Neuronal stem cell (in vitro differentiated cells): ENCODE results near the gene CCDC85B.

ENCODE experiments used
- DNase-seq: peaks from one replicate; pipeline ENCODE4 v3.0.0-alpha.2; 2013; ENCODE audit warnings: low spot score
- H2AFZ ChIP-seq: one replicate; pipeline ENCODE4 v1.6.1; 2013; ENCODE audit warnings: mild to moderate bottlenecking, low read length, inconsistent platforms
- H2AK5ac ChIP-seq: 2 replicates; pipeline ENCODE4 v1.6.1; 2013; ENCODE audit warnings: low read depth, mild to moderate bottlenecking, inconsistent platforms, low read length, moderate library complexity, mixed read lengths
- H2BK120ac ChIP-seq: 2 replicates; pipeline ENCODE4 v1.6.1; 2013; ENCODE audit warnings: low read depth, mild to moderate bottlenecking, inconsistent platforms, low read length, moderate library complexity, mixed read lengths
- H2BK12ac ChIP-seq: one replicate; pipeline ENCODE4 v1.6.1; 2013; ENCODE audit warnings: low read length, inconsistent platforms
- H2BK15ac ChIP-seq: 2 replicates; pipeline ENCODE4 v1.6.1; 2013; ENCODE audit warnings: mild to moderate bottlenecking, low read length, inconsistent platforms, mixed read lengths
- H2BK5ac ChIP-seq: one replicate; pipeline ENCODE4 v1.6.1; 2013; ENCODE audit warnings: inconsistent platforms, mild to moderate bottlenecking, low read length, moderate library complexity
- H3K14ac ChIP-seq: one replicate; pipeline ENCODE4 v1.6.1; 2013; ENCODE audit warnings: low read length, inconsistent platforms
- H3K18ac ChIP-seq: 2 replicates; pipeline ENCODE4 v1.6.1; 2013; ENCODE audit warnings: low read length, inconsistent platforms
- H3K23ac ChIP-seq: 2 replicates; pipeline ENCODE4 v1.6.1; 2013; ENCODE audit warnings: low read depth, mild to moderate bottlenecking, mixed read lengths, low read length, inconsistent platforms; ENCODE audit not compliant: poor library complexity
- H3K27ac ChIP-seq: replicated peaks from 3 replicates; pipeline ENCODE4 v1.5.1; 2013; ENCODE audit warnings: low read length, inconsistent platforms
- H3K27me3 ChIP-seq, 3 experiments: 2 replicates each; pipeline ENCODE4 v1.6.1; 2013; ENCODE audit warnings: low read length in 3 of 3, mild to moderate bottlenecking in 2 of 3, inconsistent platforms in 1 of 3, low read depth in 1 of 3, mixed read lengths in 1 of 3, moderate library complexity in 1 of 3; ENCODE audit not compliant: control insufficient read depth in 3 of 3, insufficient read depth in 3 of 3
- H3K36me3 ChIP-seq, 2 donors: replicated peaks in 1 of 2; 2 replicates each; pipeline ENCODE4 v1.6.1; 2013; ENCODE audit warnings: low read length in 2 of 2; ENCODE audit not compliant: control insufficient read depth in 2 of 2, insufficient read depth in 2 of 2
- H3K4ac ChIP-seq: 2 replicates; pipeline ENCODE4 v1.6.1; 2013; ENCODE audit warnings: inconsistent platforms, mild to moderate bottlenecking, low read length, moderate library complexity
- H3K4me1 ChIP-seq, 2 donors: 1 replicate in 1 of 2; 2 replicates in 1 of 2; pipeline ENCODE4 v1.6.1; 2013; ENCODE audit warnings: low read length in 2 of 2, low read depth in 1 of 2; ENCODE audit not compliant: control insufficient read depth in 2 of 2, insufficient read depth in 1 of 2
- H3K4me2 ChIP-seq: one replicate; pipeline ENCODE4 v1.6.1; 2013; ENCODE audit warnings: mild to moderate bottlenecking, low read length, inconsistent platforms; ENCODE audit not compliant: insufficient read depth, poor library complexity, severe bottlenecking
- H3K4me3 ChIP-seq, 2 donors: 2 replicates each; pipeline ENCODE4 v1.5.1; 2013; ENCODE audit warnings: low read length in 2 of 2, mild to moderate bottlenecking in 2 of 2, inconsistent platforms in 1 of 2, moderate library complexity in 1 of 2
- H3K79me1 ChIP-seq: one replicate; pipeline ENCODE4 v1.6.1; 2013; ENCODE audit warnings: low read depth, mild to moderate bottlenecking, inconsistent platforms, low read length, moderate library complexity
- H3K9ac ChIP-seq: one replicate; pipeline ENCODE4 v1.6.1; 2013; ENCODE audit warnings: mild to moderate bottlenecking, low read depth, low read length, inconsistent platforms; ENCODE audit not compliant: poor library complexity
- H3K9me3 ChIP-seq, 2 donors: replicated peaks in 1 of 2; 2 replicates each; pipeline versions ENCODE3 to v1.6.1; 2013; ENCODE audit warnings: low read length in 2 of 2, mild to moderate bottlenecking in 2 of 2, inconsistent platforms in 1 of 2, low read depth in 1 of 2, mixed read lengths in 1 of 2, moderate library complexity in 1 of 2; ENCODE audit not compliant: control insufficient read depth in 2 of 2, insufficient read depth in 1 of 2
- H4K8ac ChIP-seq: one replicate; pipeline ENCODE4 v1.6.1; 2013; ENCODE audit warnings: low read depth, mild to moderate bottlenecking, inconsistent platforms, low read length, moderate library complexity
- H4K91ac ChIP-seq: one replicate; pipeline ENCODE4 v1.6.1; 2013; ENCODE audit warnings: low read length, low read depth, mild to moderate bottlenecking, inconsistent platforms; ENCODE audit not compliant: poor library complexity
- WGBS, 2 donors: extraction: QIAGEN DNeasy Blood & Tissue Kit; methylation state at CpG; one replicate each; pipeline ENCODE4 v1.1.7; 2013; ENCODE audit warnings: missing lambda C conversion rate in 2 of 2, mixed read lengths in 1 of 2; ENCODE audit not compliant: insufficient read length in 2 of 2, insufficient replicate concordance in 1 of 2; ENCODE audit errors: extremely low coverage in 2 of 2; 5-methylcytosine and 5-hydroxymethylcytosine counted together

CCDC85B gene

GRCh38 chr11:65903715-65904114 lies 13.2 kb downstream of the CCDC85B start:
- no peak overlapping the region for H2BK15ac ChIP-seq
- no peak overlapping the region for H3K4me3 ChIP-seq
- no peaks in the 10 kb centered on the region for H3K36me3 ChIP-seq
- H2AFZ ChIP-seq, result no peak overlapping the region
- no peak for DNase-seq
- H3K4me1 ChIP-seq, result peaks cover 11 to 12% of the 10 kb centered on the region in 2 donors
- H3K79me1 ChIP-seq, result no peaks in the 10 kb centered on the region
- no CpG with 5 or more reads among the region's 8 CpGs for WGBS, 2 donors
- peaks cover 0 to 2% of the 10 kb centered on the region in 2 donors for H3K9me3 ChIP-seq
- H4K91ac ChIP-seq, result no peak overlapping the region
- H3K4ac ChIP-seq, result no peak overlapping the region
- H3K9ac ChIP-seq, result no peak overlapping the region
- no peak overlapping the region for H3K18ac ChIP-seq
- no peak overlapping the region for H4K8ac ChIP-seq
- H3K4me2 ChIP-seq, result no peak overlapping the region
- no peak overlapping the region for H2AK5ac ChIP-seq
- H3K23ac ChIP-seq, result no peak overlapping the region
- no peak overlapping the region for H2BK120ac ChIP-seq
- peaks cover 20 to 48% (median 21%) of the 10 kb centered on the region in 3 experiments for H3K27me3 ChIP-seq
- H3K27ac ChIP-seq, result no peak overlapping the region
- H2BK12ac ChIP-seq, result no peak overlapping the region
- no peak overlapping the region for H3K14ac ChIP-seq
- no peak overlapping the region for H2BK5ac ChIP-seq

GRCh38 chr11:65906602-65907001 lies 16.1 kb downstream of the CCDC85B start:
- no peak overlapping the region for H2BK5ac ChIP-seq
- no peak overlapping the region for H3K18ac ChIP-seq
- H3K4ac ChIP-seq, result no peak overlapping the region
- no peaks in the 10 kb centered on the region for H3K36me3 ChIP-seq
- no peaks in the 10 kb centered on the region for H3K9me3 ChIP-seq
- no peak overlapping the region for H3K9ac ChIP-seq
- no peak overlapping the region for H3K27ac ChIP-seq
- H2BK15ac ChIP-seq, result no peak overlapping the region
- DNase-seq, result no peak
- H2AK5ac ChIP-seq, result no peak overlapping the region
- no peak overlapping the region for H2BK12ac ChIP-seq
- no peak overlapping the region for H3K23ac ChIP-seq
- no peak overlapping the region for H3K14ac ChIP-seq
- WGBS, 2 donors, result no CpG with 5 or more reads among the region's 5 CpGs
- no peak overlapping the region for H2BK120ac ChIP-seq
- no peaks in the 10 kb centered on the region for H3K79me1 ChIP-seq
- peaks cover 0 to 22% (median 0%) of the 10 kb centered on the region in 3 experiments for H3K27me3 ChIP-seq
- H3K4me2 ChIP-seq, result no peak overlapping the region
- H2AFZ ChIP-seq, result no peak overlapping the region
- no peak overlapping the region for H4K8ac ChIP-seq
- H4K91ac ChIP-seq, result no peak overlapping the region
- H3K4me1 ChIP-seq, result peaks cover 7 to 13% of the 10 kb centered on the region in 2 donors
- H3K4me3 ChIP-seq, result no peak overlapping the region

DNA sequence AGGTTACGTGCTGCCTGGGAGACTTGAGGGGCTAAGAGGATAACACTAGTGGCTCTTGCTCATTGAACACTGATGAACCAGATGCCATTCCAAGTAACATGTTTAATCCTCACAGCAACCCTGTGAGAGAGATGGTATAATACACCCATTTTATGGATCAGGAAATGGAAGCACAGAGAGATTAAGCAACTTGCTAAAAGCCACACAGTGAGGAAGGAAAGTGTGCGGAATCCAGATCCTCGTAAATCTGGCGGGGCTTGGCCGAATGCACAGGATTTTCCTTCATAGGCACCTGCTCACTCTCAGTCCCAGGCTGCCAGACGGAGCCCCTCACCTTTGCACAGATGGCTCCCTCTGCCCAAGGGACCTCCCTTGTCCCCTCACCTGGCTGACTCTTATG lies 17.4 kb downstream of the CCDC85B start:
- Histone ChIP-seq H3K27ac (no peak overlapping the region), H2AK5ac (peak overlapping the region; percentile 71), H2BK120ac (no peak overlapping the region), H3K27me3 (peaks cover 0 to 11% (median 0%) of the 10 kb centered on the region in 3 experiments), H3K79me1 (no peaks in the 10 kb centered on the region), H3K18ac (no peak overlapping the region), H3K14ac (no peak overlapping the region), H2BK12ac (no peak overlapping the region), H3K4me2 (no peak overlapping the region), H3K9ac (no peak overlapping the region), H4K8ac (no peak overlapping the region), H4K91ac (no peak overlapping the region), H3K9me3 (no peaks in the 10 kb centered on the region), H2BK15ac (no peak overlapping the region), H3K4me1 (peaks cover 6 to 14% of the 10 kb centered on the region in 2 donors), H3K23ac (no peak overlapping the region), H3K4me3 (no peak overlapping the region), H2BK5ac (no peak overlapping the region), H3K4ac (no peak overlapping the region), H2AFZ (no peak overlapping the region), H3K36me3 (no peaks in the 10 kb centered on the region)
- no CpG with 5 or more reads among the region's 6 CpGs for WGBS, 2 donors
- DNase-seq, result no peak

DNA sequence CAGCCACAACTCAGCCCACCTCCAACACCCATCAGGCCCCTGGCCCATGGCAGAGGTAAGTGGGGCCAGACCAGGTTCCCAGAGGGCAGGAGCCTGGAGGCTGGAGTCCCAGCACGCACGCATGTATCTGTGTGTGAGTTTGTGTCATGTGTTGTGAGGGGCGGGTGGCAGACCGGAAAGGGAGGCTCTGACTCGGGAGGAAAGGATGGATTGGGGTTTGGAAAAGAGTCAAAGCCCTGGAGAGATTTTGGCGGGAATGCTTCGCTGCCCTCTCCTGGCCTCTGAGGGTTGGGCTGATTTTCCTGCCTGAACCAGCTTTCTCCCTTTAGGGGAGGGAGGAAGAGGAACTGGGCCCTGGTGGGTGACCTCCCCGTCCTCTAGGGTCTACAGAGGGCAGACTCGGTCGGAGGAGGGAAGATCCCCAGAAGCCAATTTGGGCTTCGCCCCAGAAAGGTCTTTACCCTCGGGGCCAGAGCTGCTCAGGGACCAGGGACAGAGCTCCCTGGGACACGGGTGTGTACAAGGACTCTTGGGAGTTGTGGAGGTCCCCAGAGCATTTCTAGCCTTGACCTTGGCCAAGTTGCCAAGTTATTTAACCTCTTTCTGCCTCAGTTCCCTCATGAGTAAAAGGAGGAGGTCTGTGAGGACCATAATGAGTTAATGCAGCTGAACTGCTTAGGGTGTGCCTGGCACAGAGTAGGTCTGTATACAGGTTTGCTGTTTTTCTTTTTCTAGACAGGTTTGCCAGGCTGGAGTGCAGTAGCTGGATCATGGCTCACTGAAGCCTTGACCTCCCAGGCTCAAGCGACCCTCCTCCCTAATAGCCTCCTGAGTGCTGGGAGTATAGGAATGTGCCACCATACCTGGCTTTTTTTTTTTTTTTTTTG lies 21.5 kb downstream of the CCDC85B start:
- Histone ChIP-seq H2BK5ac (peak overlapping the region; percentile 30), H3K4ac (no peak overlapping the region), H3K9ac (no peak overlapping the region), H3K27ac (no peak overlapping the region), H2BK120ac (no peak overlapping the region), H3K4me3 (no peak overlapping the region), H4K91ac (peak overlapping the region; percentile 61), H2AK5ac (peak overlapping the region; percentile 77), H3K23ac (no peak overlapping the region), H3K4me1 (peaks cover 0 to 7% of the 10 kb centered on the region in 2 donors), H4K8ac (peak overlapping the region; percentile 73), H2BK15ac (peak overlapping the region; percentile 49), H3K79me1 (no peaks in the 10 kb centered on the region), H3K14ac (no peak overlapping the region), H3K27me3 (peaks cover 0 to 5% (median 0%) of the 10 kb centered on the region in 3 experiments), H3K18ac (peak overlapping the region; percentile 76), H2AFZ (peak overlapping the region; percentile 89), H3K36me3 (peaks cover 3% of the 10 kb centered on the region in 2 donors), H3K9me3 (peaks cover 0 to 2% of the 10 kb centered on the region in 2 donors), H3K4me2 (no peak overlapping the region), H2BK12ac (no peak overlapping the region)
- no CpG with 5 or more reads among the region's 14 CpGs for WGBS, 2 donors
- DNase-seq, result no peak
